ENCODE data around the gene SERPINA10. TPM values are rescaled to one million over a fixed set of nuclear protein-coding genes. Genes with fewer than 3 reads are reported as not detected.

SERPINA10 gene
- under 1 TPM in 1 of 4 donors, not detected in 3; 0.24 TPM for total RNA-seq

DNA sequence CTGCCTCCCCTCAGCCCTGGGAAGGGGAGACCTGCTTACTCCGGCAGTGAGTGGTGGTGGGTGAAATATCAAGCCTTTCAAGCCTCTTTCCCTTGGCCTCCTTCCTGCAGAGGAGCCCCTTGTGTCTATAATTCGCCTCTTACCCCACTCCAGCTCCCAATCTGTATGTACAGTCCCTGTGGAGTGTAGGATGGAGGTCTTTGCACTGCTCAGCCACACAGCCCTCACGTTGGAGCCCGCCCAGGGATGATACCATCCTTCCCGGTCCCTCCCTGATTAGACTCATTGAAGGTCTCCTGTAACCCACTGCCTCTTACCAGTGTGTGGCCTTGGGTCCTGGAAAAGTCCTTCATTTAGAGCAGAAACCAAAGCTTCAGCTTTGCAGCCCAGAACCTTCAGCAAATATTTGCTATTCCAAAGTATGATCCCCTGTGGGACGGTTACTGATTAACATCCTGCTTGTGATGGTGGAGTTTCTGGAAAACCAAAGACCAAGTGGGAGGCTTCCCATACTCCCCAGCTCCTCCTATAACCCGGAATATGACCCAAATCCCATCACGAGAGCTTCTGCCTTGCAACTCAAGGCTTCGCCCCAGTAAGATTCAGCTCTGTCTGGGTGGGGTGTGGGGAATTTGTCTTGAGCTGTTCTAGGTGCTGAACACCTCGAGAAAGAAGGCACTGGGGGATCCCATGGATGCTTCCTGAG is at the start of gene SERPINA10:
Gene SERPINA10, minus strand, starts transcription at position 397 of the 706 bp plus-strand sequence. CDS start 2,675 bp downstream, outside the sequence.
- H3K4me1 ChIP-seq, result no peaks in the 10 kb centered on the region
- no peaks in the 10 kb centered on the region for H3K9me3 ChIP-seq
- no peak within 1 kb of the TSS for H3K4me3 ChIP-seq
- no peaks in the 10 kb centered on the region for H3K36me3 ChIP-seq
- no peak for DNase-seq (ENCODE audit: low spot score in 2 of 2)
- 74% methylated on average over 10 of the region's 10 CpGs for WGBS
- H3K27ac ChIP-seq, result no peak within 1 kb of the TSS
- peaks cover 3% of the 10 kb centered on the region for H3K27me3 ChIP-seq
- TF ChIP-seq POLR2A (IDR thresholded peaks at IDR 0.05) (no peak), POLR2AphosphoS5 (IDR thresholded peaks at IDR 0.05) (no peak), EP300 (IDR thresholded peaks at IDR 0.05) (no peak), CTCF (IDR thresholded peaks at IDR 0.05) (no peak)

DNA sequence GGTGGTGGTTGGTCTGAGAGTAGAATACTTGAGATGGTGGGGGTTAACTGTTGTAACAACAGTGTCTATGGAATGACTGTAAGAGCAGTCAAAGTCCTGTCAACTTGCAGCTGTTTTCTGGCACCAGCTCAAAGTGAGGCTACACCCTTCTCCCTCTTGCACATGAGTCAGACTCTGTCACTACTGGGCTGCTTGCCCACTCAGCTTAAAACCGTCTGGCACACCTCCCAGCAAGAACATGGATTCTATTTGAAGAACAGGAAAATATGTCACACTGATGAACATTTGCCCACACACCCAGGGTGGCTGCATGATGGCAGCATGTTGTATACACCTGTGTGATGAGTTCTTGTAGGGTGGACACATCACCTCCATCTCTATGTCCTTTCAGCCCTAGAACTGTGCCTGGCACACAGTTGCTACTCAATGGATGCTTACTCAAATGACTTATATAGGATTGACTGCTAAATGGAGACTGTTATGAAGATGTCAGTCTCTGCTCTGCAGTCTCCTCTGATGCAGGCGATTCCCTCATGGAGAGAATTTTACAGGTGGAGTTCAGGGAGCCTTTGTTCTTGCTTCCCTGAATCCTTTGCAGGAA is 49.4 kb upstream of the SERPINA10 start:
- peaks cover 41% of the 10 kb centered on the region for H3K4me1 ChIP-seq
- no peak overlapping the region for H3K4me3 ChIP-seq
- TF ChIP-seq POLR2AphosphoS5 (IDR thresholded peaks at IDR 0.05) (peak in 2 of 3 donors; percentile 52 to 73), EP300 (IDR thresholded peaks at IDR 0.05) (no peak), CTCF (IDR thresholded peaks at IDR 0.05) (no peak)
- DNase-seq (ENCODE audit: low spot score in 2 of 2), result peak; percentile 90 to 94
- no peaks in the 10 kb centered on the region for H3K36me3 ChIP-seq
- H3K9me3 ChIP-seq, result no peaks in the 10 kb centered on the region
- H3K27ac ChIP-seq, result peak overlapping the region; percentile 70
- H3K27me3 ChIP-seq, result no peaks in the 10 kb centered on the region
- WGBS, result 25% methylated on average over 2 of the region's 2 CpGs

DNA sequence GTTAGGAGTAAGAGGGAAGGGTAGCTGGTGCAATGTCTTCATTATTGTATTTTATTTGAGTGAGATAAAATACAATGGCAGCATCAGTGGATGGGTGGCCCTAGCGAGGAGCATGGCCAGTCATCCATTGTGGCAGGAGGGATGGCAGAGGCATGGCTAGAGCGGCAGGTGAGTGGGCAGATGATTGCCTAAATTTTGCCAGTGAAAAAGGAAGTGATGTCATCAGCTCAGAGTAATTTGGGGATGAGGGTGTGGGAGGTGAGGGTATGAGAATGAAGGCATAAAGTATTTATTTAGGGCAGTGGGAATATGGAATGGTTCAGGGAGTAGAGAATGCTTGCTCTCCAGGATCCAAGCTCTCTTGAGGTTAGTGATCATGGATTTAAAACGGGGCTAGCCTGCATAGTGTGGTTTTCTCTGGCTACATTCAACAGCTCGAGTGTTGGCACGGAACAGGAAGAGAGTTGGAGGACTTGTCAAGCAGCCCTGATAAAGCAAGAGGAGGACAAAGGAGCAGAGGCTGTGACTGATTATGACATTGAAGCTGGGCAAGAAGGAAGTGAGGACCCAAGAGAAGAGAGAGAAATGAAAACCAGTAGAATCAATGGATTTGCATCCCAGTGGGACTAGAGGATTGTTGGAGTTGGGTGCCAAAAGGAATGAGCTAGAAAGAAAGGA is 48.7 kb upstream of the SERPINA10 start:
- Histone ChIP-seq H3K27me3 (no peaks in the 10 kb centered on the region), H3K27ac (peak overlapping the region; percentile 70), H3K4me3 (no peak overlapping the region), H3K9me3 (no peaks in the 10 kb centered on the region), H3K36me3 (no peaks in the 10 kb centered on the region), H3K4me1 (peaks cover 41% of the 10 kb centered on the region)
- WGBS, result 28% methylated on average over 5 of the region's 5 CpGs
- no peak for TF ChIP-seq POLR2AphosphoS5 (IDR thresholded peaks at IDR 0.05)
- no peak for TF ChIP-seq POLR2A (IDR thresholded peaks at IDR 0.05)
- no peak for TF ChIP-seq CTCF (IDR thresholded peaks at IDR 0.05)
- no peak for DNase-seq (ENCODE audit: low spot score in 2 of 2)

- Histone ChIP-seq H3K4me3 (no peak overlapping the region), H3K27ac (no peak overlapping the region), H3K4me1 (peaks cover 41% of the 10 kb centered on the region), H3K9me3 (no peaks in the 10 kb centered on the region), H3K36me3 (no peaks in the 10 kb centered on the region), H3K27me3 (no peaks in the 10 kb centered on the region)
- TF ChIP-seq CTCF (IDR thresholded peaks at IDR 0.05) (no peak), POLR2A (IDR thresholded peaks at IDR 0.05) (no peak), POLR2AphosphoS5 (IDR thresholded peaks at IDR 0.05) (no peak)
- no peak for DNase-seq (ENCODE audit: low spot score in 2 of 2)
Observed at GRCh38 chr14:94340533-94340932, 47.5 kb upstream of the SERPINA10 start.

DNA sequence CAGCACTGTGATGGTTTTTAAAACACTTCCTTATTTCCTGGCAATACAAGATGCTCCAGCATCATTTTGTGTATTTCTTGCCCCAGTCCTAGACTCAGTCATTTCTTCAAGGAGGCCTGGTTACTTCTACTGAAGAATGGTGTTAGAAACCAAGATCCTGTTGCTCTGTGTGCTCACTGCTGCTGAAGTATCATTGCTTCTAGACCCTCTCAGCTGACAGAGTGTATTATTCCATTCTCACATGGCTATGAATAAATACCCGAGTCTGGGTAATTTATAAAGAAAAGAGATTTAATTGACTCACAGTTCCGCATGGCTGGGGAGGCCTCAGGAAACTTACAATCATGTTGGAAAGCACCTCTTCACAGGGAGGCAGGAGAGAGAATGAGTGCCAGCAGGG is 45.0 kb upstream of the SERPINA10 start:
- TF ChIP-seq EP300 (IDR thresholded peaks at IDR 0.05), result no peak
- TF ChIP-seq POLR2AphosphoS5 (IDR thresholded peaks at IDR 0.05), result no peak
- no peak for TF ChIP-seq CTCF (IDR thresholded peaks at IDR 0.05)
- 89% methylated on average over 2 of the region's 2 CpGs for whole genome bisulfite sequencing
- H3K4me1 ChIP-seq, result peaks cover 21% of the 10 kb centered on the region
- H3K36me3 ChIP-seq, result no peaks in the 10 kb centered on the region
- H3K27ac ChIP-seq, result no peak overlapping the region
- H3K9me3 ChIP-seq, result no peaks in the 10 kb centered on the region
- H3K27me3 ChIP-seq, result no peaks in the 10 kb centered on the region
- H3K4me3 ChIP-seq, result no peak overlapping the region
- DNase-seq (ENCODE audit: low spot score in 2 of 2), result no peak
